Posterior cingulate gyrus (tissue), 11 donors: ENCODE data around the gene ZNF440.
"Not testable (repeated sequence)": the region's sequence is repeated elsewhere in the genome, so short reads cannot be mapped to it uniquely, and the experiment has no call there.

Source experiments
- DNase-seq, 10 donors: peaks; one replicate each; pipeline versions ENCODE4 v3.0.0 to v3.0.0-alpha.2; 2020 to 2021; ENCODE audit warnings: mixed read lengths in 3 of 10
- intact Hi-C: fragments of 100-400 bp; cut with DNase I; formaldehyde crosslinking; loops from one replicate; pipeline ENCODE4 v1.15.1; 2023

ZNF440 gene

DNA sequence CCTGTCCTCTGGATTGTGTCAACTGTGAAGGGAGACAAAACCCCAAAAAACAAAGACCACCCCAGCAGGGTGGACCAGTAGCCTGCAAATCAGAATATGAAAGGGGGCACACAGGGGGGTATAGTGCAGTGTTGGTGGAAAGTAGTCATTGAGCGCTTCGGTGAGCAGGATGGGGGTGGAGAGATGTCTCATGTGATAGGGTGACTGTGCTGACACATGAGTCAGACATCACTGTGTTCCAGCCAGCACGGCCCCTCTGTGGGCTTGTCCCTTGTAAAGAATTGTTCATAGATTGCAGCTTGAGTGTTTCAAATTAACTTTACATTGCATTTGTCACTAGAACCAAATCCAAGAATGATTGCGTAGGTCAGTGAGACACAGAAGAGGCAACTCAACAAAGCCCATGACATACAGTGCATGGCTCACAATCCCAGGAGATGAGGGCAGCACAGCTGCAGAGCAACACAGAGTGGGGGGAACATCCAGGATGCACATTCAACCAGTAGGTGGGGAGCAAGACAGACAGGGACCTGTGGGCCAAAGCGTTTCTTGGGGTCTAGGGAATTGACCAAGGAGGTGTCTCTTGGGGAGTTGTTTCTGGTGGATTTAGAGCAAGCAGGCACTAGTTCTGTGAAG, 7.5 kb downstream of the ZNF440 start:
- intact Hi-C loops, result no loop called here
- DNase-seq, result no peak

DNA sequence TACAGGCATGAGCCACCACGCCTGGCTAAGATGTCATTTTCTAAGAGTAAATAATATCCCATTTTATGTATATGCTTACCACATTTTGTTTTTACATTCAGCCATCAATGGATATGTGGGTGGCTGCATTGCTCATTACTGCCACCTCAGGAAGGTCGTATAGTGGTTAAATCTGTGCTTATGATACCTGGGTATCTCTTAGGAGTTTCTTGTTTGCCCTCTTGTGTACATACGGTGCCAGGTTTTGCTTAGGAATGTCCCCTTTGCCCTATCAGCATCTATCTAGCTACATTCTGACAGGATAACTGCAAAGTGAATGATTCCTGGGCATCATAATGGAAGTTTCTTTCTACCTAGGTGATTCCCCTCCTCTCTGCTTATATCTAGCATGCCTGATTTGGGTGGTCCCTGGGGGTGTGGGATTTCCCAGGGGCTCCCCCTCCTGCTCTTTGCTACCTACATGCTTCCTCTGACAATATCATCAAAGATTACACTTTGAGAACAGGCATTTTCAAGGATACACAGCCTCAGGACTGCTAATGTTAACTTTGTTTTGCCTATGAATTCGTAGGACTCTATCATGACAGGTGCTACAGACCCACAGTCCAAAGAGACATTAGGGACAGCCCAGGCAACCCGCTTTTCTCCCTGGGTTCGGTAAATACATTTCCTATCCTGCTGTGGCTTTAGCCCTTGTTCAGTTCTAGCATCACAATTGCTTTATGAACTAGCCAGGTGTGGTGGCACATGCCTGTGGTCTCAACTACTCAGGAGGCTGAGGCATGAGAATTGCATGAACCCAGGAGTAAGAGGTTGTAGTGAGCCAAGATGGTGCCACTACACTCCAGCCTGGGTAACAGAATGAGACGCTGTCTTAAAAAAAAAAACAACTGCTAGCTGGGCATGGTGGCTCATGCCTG, 15.1 kb downstream of the ZNF440 start:
- DNase-seq, intact Hi-C loops: not testable (repeated sequence)

DNA sequence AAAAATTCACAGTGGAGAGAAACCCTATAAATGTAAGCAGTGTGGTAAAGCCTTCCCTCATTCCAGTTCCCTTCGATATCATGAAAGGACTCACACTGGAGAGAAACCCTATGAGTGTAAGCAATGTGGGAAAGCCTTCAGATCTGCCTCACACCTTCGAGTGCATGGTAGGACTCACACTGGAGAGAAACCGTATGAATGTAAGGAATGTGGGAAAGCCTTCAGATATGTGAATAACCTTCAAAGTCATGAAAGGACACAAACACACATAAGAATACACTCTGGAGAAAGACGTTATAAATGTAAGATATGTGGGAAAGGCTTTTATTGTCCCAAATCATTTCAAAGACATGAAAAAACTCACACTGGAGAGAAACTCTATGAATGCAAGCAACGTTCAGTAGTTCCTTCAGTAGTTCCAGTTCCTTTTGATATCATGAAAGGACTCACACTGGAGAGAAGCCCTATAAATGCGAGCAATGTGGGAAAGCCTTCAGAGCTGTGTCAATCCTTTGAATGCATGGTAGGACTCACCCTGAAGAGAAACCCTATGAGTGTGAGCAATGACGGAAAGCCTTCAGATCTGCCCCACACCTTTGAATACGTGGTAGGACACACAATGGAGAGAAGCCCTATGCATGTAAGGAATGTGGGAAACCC, 18.3 kb downstream of the ZNF440 start:
- intact Hi-C loops, result no loop called here
- no peak for DNase-seq

DNA sequence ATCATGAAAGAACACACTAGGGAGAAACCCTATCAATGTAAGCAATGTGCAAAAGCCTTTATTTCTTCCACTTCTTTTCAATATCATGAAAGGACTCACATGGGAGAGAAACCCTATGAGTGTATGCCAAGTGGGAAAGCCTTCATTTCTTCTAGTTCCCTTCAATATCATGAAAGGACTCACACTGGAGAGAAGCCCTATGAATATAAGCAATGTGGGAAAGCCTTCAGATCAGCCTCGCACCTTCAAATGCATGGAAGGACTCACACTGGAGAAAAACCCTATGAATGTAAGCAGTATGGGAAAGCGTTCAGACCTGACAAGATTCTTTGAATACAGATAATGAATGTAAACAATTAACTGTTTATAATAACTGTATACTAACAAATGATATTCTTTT, 19.5 kb downstream of the ZNF440 start:
- no peak for DNase-seq
- intact Hi-C loops, result no loop called here

DNA sequence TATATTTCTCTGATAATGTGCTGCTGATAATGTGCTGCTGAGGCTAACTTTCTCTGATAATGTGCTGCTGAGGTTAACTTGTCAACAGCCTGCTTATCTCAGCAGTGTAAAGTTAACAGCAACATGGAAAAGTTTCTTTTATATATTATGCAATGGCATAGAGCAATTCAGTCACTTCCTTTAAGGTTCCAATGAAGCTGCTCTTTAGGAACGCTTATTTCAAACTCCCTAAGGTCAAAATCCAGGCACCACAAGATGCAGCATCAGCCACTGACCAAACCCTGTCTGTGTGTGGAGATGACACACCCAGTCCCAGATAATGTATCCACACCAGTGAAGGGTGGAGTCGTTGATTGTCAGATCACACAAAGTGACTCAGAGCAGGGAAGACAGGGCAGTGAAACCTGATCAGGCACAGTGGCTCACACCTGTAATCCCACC, 21.6 kb downstream of the ZNF440 start:
- intact Hi-C loops, DNase-seq: not testable (repeated sequence)

DNA sequence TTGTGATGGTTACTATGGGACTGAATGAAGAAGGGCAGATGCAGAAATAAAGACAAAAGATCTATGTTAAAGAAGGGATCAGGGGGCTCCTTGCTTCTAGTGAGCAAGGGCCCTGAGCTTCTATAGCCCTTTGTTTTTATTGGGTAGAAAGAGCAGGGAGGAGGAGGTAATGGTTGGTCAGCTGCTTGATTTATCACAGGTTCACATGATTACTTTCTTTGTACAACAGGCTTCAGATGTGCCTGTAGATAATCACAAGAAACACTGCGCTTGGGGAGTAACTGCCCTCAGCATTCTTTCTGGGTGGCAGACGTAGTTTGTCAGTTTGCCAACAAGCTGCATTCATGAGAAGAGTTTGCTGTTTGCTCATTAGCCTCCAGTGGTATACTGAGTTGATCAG, 29.6 kb downstream of the ZNF440 start:
- intact Hi-C loops, result no loop called here
- no peak for DNase-seq

DNA sequence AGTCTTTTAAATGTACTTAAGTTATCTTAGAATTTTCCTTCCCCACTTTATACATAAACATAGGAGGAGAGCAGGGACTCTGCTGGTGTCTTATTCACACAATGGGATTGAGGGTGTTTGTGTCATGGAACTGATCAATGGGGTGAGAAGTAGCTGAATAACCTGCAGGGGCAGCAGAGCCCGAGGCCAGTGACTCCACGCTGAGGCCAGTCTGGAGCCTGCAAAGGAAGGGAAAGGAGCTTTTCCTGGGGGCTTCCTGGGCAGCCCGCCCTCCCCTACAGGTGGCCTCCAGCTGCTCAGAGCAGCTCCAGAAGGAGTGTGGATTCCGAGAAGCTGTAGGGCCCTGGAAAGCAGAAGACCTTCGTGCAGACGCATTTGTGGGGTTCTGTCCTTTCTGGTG, 33.5 kb downstream of the ZNF440 start:
- intact Hi-C loops, DNase-seq: not testable (repeated sequence)

DNA sequence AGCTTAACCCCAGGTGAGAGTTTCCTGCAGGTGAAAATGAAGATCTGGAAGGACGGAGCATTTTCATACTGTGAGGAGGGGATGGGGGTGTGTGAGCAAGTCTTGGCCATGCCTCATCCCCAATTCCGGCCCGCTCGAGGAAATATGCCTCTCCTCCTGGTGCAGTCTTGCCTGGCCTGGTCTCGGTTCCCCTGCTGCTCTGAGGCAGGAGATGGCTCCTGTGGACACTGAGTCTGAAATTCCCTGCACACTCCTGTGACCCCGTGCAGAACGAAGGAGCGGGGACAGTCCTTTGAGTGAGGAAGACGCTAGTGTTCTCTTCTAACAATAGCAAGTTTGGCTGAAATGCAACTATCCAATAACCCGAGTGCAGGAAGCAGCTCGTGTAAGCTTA, 34.1 kb downstream of the ZNF440 start:
- no peak for DNase-seq
- intact Hi-C loops, result no loop called here

DNA sequence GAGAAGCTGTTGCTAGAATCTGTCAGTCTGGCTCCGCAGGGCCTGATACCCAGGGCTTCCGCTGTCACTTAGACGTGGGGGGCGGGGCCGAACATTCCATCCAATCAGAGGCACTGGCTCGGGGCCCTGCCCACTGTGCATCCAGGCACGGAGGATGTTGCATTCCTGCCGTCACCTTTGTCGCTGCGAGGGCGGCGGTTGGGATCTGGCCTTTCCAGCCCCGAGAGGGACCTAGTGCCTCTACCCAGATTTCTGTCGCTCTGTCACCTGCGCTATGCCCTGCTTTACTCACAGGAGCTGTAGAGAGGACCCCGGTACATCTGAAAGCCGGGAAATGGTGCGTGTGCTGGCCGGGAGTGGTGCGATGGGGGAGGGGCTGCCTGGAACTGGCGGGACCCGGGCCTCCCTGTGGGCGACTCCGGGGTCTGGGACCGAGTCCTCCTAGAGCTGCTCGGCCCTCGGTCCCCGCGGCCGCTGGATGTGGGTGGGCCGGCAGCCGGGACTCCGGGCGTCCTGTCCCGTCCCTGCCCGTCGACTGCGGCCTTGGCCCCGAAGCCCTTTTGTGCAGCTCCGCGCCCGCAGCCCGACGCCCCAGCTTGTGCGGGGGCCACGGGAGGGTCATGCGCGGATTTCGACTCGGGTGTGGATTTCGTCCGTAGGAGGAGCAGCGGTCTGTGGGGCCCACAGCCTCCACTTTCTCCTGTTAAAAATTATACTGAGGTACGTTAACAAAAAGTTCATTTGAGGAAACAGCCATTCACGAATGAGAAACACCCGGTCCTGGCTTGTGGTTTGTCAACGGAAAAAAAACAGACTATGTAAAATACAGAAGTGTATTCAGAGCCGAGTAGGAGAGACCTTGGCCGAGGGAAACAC, 34.8 kb downstream of the ZNF440 start, which contains the start of gene ZNF439:
Gene ZNF439, plus strand, starts transcription at position 133 of the 876 bp plus-strand sequence. Its CDS starts 142 bp downstream, at position 275.
- intact Hi-C loops, result no loop called here
- DNase-seq, result peak; percentile 88 to 99 (median 94)

DNA sequence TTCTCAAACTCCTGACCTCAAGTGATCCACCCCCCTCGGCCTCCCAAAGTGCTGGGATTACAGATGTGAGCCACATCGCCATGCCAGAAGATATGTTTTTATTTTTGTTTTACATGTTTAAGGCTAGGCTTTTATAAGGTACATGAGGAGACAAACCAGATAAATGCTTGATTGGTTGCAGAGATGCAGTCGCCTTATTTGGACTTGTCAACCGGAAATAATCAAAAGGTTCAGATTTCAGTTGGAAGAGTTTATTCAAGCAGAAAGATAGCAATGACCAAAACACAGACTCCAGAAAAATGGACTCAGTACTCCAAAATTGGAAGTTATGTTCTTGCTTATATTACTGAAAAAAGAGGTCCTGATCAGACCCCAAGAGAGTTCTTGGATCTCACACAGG, 36.2 kb downstream of the ZNF440 start:
- DNase-seq, intact Hi-C loops: not testable (repeated sequence)

DNA sequence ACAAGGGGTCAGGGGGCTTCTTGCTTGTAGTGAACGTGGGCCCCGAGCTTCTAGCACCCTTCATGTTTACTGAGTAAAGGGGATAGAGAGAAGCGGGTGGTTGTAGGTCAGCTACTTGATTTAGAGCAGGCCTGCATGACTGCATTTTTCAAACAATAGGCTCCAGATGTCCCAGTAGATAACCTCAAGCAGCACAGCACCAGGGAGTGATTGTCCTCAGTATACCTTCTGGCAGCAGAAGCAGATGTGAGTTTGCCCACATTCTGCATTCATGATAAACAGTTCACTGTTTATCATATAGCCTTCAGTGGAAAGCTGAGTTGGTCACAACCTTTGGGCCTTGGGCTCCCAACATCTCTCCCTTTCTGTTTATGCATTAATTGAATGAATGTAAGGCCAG, 39.3 kb downstream of the ZNF440 start:
- no peak for DNase-seq
- intact Hi-C loops, result no loop called here

DNA sequence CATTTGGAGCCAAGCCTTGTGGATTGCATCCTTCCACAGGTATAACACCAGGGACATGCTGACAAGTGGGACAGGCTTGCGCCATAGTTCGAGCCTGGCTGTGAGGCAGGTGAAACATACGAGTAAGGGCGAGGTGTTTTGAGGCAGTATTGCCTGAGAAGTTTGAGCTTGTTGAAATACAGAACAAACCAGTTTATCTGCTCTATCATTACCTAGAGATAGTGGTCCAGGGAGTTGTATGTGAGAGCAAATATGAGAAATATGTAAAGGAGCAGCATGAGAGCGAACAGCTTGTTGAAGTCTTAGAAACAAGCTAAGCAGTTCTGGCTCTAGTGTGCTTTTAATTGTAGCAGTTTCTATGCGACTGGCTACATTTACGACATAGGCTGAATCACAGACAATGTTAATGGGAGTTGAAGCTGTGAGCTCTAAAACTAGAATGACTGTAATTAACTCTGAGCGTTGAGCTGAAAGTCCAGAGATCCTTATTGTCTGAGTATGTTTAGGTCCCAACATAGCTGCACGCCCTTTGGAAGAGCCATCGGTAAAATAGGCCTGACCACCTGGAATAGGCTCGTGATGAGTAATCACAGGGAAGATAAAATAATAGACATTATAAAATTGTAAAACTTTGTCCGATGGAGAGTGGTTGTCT, 42.6 kb downstream of the ZNF440 start:
- intact Hi-C loops, result no loop called here
- DNase-seq, result no peak

DNA sequence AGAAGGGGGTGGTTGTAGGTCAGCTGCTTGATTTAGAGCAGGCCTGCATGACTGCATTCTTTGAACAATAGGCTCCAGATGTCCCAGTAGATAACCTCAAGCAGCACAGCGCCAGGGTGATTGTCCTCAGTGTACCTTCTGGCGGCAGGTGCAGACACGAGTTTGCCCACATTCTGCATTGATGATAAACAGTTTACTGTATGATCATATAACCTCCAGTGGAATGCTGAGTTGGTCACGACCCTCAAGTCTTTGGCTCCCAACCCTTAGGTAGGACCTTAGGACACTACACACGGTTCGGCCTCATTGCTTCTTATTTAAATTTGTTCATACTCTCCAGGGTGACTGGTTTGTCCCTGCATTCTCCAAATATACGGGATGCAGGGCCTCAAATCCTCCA, 46.6 kb downstream of the ZNF440 start:
- intact Hi-C loops, result no loop called here
- DNase-seq, result no peak

DNA sequence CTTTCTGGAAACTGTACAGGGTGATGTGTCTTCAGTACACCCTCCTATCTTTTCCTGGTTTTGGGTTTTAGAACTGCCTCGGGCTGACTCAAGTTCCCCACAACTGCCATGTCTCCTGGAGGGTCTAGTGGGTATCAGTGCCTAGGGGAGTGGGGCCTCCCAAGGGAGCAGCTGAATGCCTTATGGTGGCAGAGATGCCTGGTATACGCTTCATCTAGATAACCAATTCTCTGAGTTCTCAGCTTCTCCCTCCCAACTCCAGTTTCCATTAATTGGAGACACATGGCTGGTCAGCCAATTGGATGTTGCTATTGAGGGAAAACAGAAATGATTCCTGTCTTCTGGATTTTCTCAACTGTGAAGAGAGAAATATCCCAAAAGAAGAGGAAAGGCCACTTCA, 47.2 kb downstream of the ZNF440 start:
- DNase-seq, result no peak
- intact Hi-C loops, result no loop called here

DNA sequence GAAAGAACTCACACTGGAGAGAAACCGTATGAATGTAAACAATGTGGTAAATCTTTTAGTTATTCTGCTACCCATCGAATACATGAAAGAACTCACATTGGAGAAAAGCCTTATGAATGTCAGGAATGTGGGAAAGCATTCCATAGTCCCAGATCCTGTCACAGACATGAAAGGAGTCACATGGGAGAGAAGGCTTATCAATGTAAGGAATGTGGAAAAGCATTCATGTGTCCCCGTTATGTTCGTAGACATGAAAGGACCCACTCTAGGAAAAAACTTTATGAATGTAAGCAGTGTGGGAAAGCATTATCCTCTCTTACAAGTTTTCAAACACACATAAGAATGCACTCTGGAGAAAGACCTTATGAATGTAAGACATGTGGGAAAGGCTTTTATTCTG, 53.7 kb downstream of the ZNF440 start:
- intact Hi-C loops, DNase-seq: not testable (repeated sequence)

DNA sequence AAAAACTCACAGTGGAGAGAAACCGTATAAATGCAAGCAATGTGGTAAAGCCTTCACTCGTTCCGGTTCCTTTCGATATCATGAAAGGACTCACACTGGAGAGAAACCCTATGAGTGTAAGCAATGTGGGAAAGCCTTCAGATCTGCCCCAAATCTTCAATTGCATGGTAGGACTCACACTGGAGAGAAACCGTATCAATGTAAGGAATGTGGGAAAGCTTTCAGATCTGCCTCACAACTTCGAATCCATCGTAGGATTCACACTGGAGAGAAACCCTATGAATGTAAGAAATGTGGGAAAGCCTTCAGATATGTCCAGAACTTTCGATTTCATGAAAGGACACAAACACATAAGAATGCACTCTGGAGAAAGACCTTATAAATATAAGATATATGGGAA, 54.1 kb downstream of the ZNF440 start:
- DNase-seq, result no peak
- intact Hi-C loops, result no loop called here

DNA sequence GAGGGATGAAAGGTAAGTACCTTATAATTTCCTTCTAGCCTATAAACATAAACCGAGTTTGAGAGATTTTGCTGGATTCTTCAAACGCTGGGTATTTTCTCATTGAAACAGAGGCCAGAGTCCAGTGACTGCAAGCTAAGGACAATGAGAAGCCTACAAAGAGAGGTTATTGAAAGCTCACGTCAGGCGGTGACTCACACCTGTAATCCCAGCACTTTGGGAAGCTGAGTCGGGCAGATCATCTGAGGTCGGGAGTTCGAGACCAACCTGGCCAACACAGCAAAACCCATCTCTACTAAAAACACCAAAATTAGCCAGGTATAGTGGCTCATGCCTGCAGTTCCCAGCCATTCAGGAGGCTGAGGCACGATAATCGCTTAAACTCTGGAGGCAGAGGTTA, 58.6 kb downstream of the ZNF440 start:
- no peak for DNase-seq

DNA sequence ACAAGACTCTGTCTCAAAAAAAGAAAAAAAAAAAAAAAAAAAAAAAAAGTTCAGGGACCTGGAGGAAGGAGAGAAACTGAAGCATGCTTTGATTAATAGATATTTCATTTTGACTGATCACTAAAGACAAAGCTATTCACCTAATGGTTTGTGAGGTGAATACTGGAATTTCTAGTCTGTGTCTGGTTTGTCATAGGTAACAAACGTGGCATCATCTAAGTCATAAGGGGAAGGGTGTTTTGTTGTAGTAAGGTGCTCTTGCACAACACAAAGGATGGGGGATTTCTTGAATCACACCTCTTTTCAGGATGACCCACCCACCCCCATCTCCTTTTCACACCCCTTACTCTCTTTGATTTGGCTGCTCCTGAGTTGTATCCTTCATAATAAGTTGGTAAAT, 59.7 kb downstream of the ZNF440 start:
- intact Hi-C loops, result no loop called here
- no peak for DNase-seq

More for the DNA sequence above, 58.6 kb downstream of the ZNF440 start:
- intact Hi-C loops, result no loop called here

DNA sequence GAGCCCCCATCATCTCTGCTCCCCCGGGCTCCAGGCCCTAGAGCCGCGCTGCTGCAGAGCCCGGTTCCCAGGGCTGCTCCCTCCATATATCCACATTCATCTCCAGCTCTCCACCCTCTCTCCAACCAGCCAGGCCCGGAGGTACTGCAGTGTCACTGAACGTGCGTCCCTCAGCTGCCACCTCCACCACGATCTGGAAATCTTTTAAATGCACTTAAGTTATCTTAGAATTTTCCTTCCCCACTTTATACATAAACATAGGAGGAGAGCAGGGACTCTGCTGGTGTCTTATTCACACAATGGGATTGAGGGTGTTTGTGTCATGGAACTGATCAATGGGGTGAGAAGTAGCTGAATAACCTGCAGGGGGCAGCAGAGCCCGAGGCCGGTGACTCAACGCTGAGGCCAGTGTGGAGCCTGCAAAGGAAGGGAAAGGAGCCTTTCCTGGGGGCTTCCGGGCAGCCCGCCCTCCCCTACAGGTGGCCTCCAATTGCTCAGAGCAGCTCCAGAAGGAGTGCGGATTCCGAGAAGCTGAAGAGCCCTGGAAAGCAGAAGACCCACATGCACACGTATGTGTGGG, 65.7 kb downstream of the ZNF440 start:
- DNase-seq, result peak in 4 of 10 donors; percentile 19 to 73 (median 36)
- intact Hi-C loops, result loop anchor here (5.0 kb wide), 1 partner anchor 263 kb away; the partner anchor contains the start of gene ZNF20
